Measurements from ENCODE around the gene AEBP1.
"Not testable (repeated sequence)": the region's sequence is repeated elsewhere in the genome, so short reads cannot be mapped to it uniquely, and the experiment has no call there.

Gene AEBP1

DNA sequence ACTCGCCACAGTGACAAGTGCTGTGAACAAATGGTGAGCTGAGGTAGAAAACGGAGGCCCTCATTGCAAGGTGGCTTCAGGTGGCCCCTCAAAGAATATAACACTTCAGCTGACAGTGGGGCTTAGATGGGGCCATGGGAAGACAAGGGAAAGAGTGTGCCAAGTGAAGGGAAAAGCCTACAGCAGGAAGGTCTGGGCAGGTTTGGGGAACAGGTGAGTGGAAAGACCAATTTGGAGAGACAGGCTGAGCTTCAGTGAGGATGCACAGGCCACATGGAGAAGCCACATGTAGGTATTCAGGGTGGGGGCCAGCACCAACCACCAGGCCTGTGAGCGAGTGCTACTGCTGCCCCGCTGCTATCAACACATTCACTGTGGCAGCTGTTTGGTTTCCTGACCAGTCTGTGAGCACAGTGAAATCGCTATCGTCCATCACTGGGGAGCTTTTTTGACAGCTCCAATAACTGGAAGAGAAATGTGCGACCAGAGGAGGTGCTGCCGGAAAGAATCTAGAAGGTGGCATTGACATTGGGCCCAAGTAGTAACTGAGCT lies 15.8 kb downstream of the AEBP1 start:
- Histone ChIP-seq H3K27ac (ENCODE audit: low read depth, low read length) (no peak overlapping the region), H3K36me3 (ENCODE audit: insufficient read depth, low read length) (peaks cover 52% of the 10 kb centered on the region), H3K4me3 (ENCODE audit: low read depth in 1 of 2, low read length in 2 of 2) (no peak overlapping the region), H3K27me3 (ENCODE audit: control insufficient read depth in 1 of 2, insufficient read depth in 2 of 2, low read length in 2 of 2) (no peaks in the 10 kb centered on the region), H3K4me1 (ENCODE audit: insufficient read depth, low read length) (peaks cover 16% of the 10 kb centered on the region), H3K9me3 (ENCODE audit: low read length) (no peaks in the 10 kb centered on the region), H3K9ac (ENCODE audit: low read length) (no peak overlapping the region)

DNA sequence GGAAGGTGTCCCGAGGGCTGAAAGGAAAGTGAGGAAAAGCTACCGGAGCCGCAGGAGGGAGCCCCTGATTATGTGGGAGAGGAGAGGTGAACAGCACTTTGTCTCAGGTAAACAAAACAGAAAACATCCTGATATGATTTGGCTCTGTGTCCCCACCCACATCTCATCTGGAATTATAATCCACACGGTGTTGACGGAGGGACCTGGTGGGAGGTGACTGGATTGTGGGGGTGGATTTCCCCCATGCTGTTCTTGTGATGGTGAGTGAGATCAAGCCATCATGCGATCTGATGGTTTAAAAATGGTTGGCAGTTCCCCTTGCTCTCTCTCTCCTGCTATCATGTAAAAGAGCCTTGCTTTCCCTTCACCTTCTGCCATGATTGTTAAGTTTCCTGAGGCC lies 16.2 kb downstream of the AEBP1 start:
- Histone ChIP-seq H3K27ac (ENCODE audit: low read depth, low read length) (no peak overlapping the region), H3K27me3 (ENCODE audit: control insufficient read depth in 1 of 2, insufficient read depth in 2 of 2, low read length in 2 of 2) (no peaks in the 10 kb centered on the region), H3K4me3 (ENCODE audit: low read depth in 1 of 2, low read length in 2 of 2) (no peak overlapping the region), H3K9ac (ENCODE audit: low read length) (no peak overlapping the region), H3K9me3 (ENCODE audit: low read length) (no peaks in the 10 kb centered on the region), H3K36me3 (ENCODE audit: insufficient read depth, low read length) (peaks cover 47% of the 10 kb centered on the region), H3K4me1 (ENCODE audit: insufficient read depth, low read length) (peaks cover 16% of the 10 kb centered on the region)

- Histone ChIP-seq H3K27ac (ENCODE audit: low read depth, low read length) (no peak overlapping the region), H3K4me3 (ENCODE audit: low read depth in 1 of 2, low read length in 2 of 2) (no peak overlapping the region), H3K27me3 (ENCODE audit: control insufficient read depth in 1 of 2, insufficient read depth in 2 of 2, low read length in 2 of 2) (no peaks in the 10 kb centered on the region), H3K36me3 (ENCODE audit: insufficient read depth, low read length) (peaks cover 34% of the 10 kb centered on the region), H3K9me3 (ENCODE audit: low read length) (no peaks in the 10 kb centered on the region), H3K4me1 (ENCODE audit: insufficient read depth, low read length) (peaks cover 16% of the 10 kb centered on the region), H3K9ac (ENCODE audit: low read length) (no peak overlapping the region)
Observed at GRCh38 chr7:44121761-44122420, 17.7 kb downstream of the AEBP1 start.

DNA sequence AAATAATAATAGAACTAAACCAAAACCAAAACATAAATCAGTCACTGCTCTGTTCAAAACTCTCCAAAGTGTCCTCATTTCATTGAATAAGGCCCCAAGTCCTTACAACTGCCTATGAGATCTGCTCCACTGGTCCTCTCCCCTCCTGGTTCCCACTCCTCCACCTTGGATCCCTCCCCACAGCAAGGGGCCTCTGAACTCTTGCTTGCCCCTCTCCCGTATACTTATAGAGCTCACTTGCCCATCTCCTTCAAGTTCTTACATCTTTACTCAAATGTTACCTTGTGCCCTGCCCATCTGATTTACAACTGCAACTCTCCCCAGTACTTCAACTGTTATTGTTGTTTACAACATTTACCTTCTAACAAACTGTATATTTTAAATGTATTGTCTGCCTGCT lies 18.4 kb downstream of the AEBP1 start:
- Histone ChIP-seq H3K9ac (ENCODE audit: low read length) (peak overlapping the region; percentile 61), H3K27me3 (ENCODE audit: control insufficient read depth in 1 of 2, insufficient read depth in 2 of 2, low read length in 2 of 2) (no peaks in the 10 kb centered on the region), H3K36me3 (ENCODE audit: insufficient read depth, low read length) (peaks cover 27% of the 10 kb centered on the region), H3K9me3 (ENCODE audit: low read length) (no peaks in the 10 kb centered on the region), H3K27ac (ENCODE audit: low read depth, low read length) (peak overlapping the region; percentile 82), H3K4me1 (ENCODE audit: insufficient read depth, low read length) (peaks cover 16% of the 10 kb centered on the region), H3K4me3 (ENCODE audit: low read depth in 1 of 2, low read length in 2 of 2) (peak overlapping the region; percentile 58 to 81)

- Histone ChIP-seq H3K36me3 (ENCODE audit: insufficient read depth, low read length) (peaks cover 26% of the 10 kb centered on the region), H3K4me1 (ENCODE audit: insufficient read depth, low read length) (peaks cover 16% of the 10 kb centered on the region), H3K27ac (ENCODE audit: low read depth, low read length) (peak within 1 kb of the TSS; percentile 82), H3K9ac (ENCODE audit: low read length) (peak within 1 kb of the TSS; percentile 61), H3K4me3 (ENCODE audit: low read depth in 1 of 2, low read length in 2 of 2) (peak within 1 kb of the TSS; percentile 81 to 86), H3K27me3 (ENCODE audit: control insufficient read depth in 1 of 2, insufficient read depth in 2 of 2, low read length in 2 of 2) (no peaks in the 10 kb centered on the region), H3K9me3 (ENCODE audit: low read length) (no peaks in the 10 kb centered on the region)
Observed at GRCh38 chr7:44123190-44124003, 19.3 kb downstream of the AEBP1 start, which contains the start of gene POLD2. Gene POLD2, minus strand, starts transcription at chr7:44123548. Its CDS starts 1,495 bp downstream, at chr7:44122053.

DNA sequence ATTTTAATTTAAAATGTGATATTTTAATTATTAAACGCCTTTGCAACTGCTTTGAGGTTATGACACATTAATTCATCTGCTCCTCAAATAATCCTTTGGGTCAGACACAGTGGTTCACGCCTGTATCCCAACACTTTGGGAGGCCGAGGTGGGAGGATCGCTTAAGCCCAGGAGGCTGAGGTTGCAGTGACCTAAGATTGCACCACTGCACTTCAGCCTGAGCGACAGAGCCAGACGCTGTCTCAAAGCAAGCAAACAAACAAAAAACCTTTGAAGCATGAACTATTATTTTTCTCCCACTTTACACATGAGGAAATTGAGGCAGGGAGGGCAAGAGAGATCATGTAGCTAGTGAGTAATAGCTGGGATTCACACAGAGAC lies 20.7 kb downstream of the AEBP1 start:
- no peak overlapping the region for H3K27ac ChIP-seq (ENCODE audit: low read depth, low read length)
- peaks cover 18% of the 10 kb centered on the region for H3K36me3 ChIP-seq (ENCODE audit: insufficient read depth, low read length)
- H3K4me1 ChIP-seq (ENCODE audit: insufficient read depth, low read length): peaks cover 16% of the 10 kb centered on the region
- H3K27me3 ChIP-seq (ENCODE audit: control insufficient read depth in 1 of 2, insufficient read depth in 2 of 2, low read length in 2 of 2): no peaks in the 10 kb centered on the region
- no peak overlapping the region for H3K9ac ChIP-seq (ENCODE audit: low read length)
- no peaks in the 10 kb centered on the region for H3K9me3 ChIP-seq (ENCODE audit: low read length)
- no peak overlapping the region for H3K4me3 ChIP-seq (ENCODE audit: low read depth in 1 of 2, low read length in 2 of 2)

DNA sequence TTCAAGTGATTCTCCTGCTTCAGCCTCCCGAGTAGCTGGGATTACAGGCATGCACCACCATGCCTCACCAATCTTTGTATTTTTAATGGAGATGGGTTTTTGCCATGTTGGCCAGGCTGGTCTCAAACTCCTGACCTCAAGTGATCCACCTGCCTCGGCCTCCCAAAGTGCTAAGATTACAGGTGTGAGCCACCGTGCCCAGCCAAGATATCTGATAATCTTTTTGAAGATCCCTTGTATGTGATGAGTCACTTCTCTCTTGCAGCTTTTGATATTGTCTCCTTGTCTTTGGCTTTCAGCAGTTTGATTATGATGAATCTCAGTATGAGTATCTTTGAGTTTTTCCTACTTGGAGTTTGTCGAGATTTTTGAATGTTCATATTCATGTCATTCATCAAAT lies 22.4 kb downstream of the AEBP1 start:
- H3K27me3 ChIP-seq (ENCODE audit: control insufficient read depth in 1 of 2, insufficient read depth in 2 of 2, low read length in 2 of 2); H3K27ac ChIP-seq (ENCODE audit: low read depth, low read length); H3K4me3 ChIP-seq (ENCODE audit: low read depth in 1 of 2, low read length in 2 of 2); H3K36me3 ChIP-seq (ENCODE audit: insufficient read depth, low read length); H3K9ac ChIP-seq (ENCODE audit: low read length); H3K9me3 ChIP-seq (ENCODE audit: low read length): not testable (repeated sequence)
- H3K4me1 ChIP-seq (ENCODE audit: insufficient read depth, low read length): peaks cover 14% of the 10 kb centered on the region

DNA sequence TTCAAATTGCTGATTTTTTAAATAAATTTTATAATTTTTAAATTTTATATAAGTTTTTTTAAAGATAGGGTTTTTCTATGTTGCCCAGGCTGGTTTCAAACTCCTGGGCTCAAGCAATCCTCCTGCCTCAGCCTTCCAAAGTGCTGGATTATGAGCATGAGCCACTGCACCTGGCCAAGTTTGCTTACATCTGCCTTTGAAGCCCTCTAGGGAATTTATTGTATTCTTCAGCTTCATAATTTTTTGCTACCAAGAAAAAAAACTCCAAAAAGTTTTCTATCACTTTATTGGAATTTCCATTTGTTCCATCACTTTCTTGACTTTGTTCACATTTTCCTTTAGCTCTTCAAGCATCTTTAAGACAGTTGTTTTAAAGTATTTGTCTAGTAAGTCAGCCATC lies 23.0 kb downstream of the AEBP1 start:
- Histone ChIP-seq H3K36me3 (ENCODE audit: insufficient read depth, low read length) (no peaks in the 10 kb centered on the region), H3K27me3 (ENCODE audit: control insufficient read depth in 1 of 2, insufficient read depth in 2 of 2, low read length in 2 of 2) (no peaks in the 10 kb centered on the region), H3K4me3 (ENCODE audit: low read depth in 1 of 2, low read length in 2 of 2) (no peak overlapping the region), H3K27ac (ENCODE audit: low read depth, low read length) (no peak overlapping the region), H3K4me1 (ENCODE audit: insufficient read depth, low read length) (peaks cover 8% of the 10 kb centered on the region), H3K9me3 (ENCODE audit: low read length) (no peaks in the 10 kb centered on the region), H3K9ac (ENCODE audit: low read length) (no peak overlapping the region)

DNA sequence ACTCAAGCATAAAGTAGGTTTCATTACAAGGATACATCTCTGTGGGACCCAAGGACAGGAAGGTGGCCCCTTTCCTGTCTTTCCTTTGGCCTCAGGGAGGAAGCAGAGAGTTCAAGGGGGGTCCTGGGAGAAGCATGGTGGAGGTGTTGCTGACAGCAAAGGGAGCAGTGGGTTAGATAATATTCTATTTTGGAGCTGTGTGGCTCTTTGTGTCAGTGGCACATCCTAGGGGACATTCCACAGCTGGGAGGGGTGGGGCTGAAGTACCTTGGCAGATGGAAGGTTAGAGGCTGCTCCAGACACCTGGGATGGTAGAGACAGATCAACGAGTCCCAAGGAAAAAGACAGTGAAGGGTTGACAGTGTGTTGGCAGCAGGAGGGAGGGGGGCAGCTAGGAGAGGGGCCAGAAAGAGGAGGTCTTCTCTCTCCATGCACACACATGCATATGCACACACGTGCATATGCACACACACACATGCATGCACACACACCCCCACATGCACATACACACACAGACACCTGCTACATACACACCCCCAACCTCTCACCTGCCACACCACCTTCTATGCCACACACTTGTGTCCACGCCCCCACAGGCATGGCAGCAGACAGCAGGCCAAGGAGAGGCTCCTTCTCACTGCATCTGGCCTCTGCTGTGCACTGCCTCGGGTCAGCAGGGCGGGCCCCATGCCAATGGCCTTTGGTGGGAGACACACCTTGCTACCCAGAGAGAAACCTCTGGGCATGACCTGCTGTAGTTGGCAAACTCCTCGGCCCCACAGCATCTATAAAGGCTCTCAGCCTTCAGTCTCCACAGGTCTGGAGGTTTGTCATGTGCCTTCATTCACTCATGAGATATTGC lies 24.8 kb downstream of the AEBP1 start:
- H3K9me3 ChIP-seq (ENCODE audit: low read length): no peaks in the 10 kb centered on the region
- H3K9ac ChIP-seq (ENCODE audit: low read length): no peak overlapping the region

GRCh38 chr7:44131173-44132029 lies 27.3 kb downstream of the AEBP1 start:
- Histone ChIP-seq H3K9me3 (ENCODE audit: low read length) (no peaks in the 10 kb centered on the region), H3K27ac (ENCODE audit: low read depth, low read length) (no peak overlapping the region), H3K9ac (ENCODE audit: low read length) (no peak overlapping the region), H3K36me3 (ENCODE audit: insufficient read depth, low read length) (no peaks in the 10 kb centered on the region), H3K4me3 (ENCODE audit: low read depth in 1 of 2, low read length in 2 of 2) (no peak overlapping the region), H3K27me3 (ENCODE audit: control insufficient read depth in 1 of 2, insufficient read depth in 2 of 2, low read length in 2 of 2) (no peaks in the 10 kb centered on the region), H3K4me1 (ENCODE audit: insufficient read depth, low read length) (no peaks in the 10 kb centered on the region)

More for the DNA sequence above, 24.8 kb downstream of the AEBP1 start:
- Histone ChIP-seq H3K36me3 (ENCODE audit: insufficient read depth, low read length) (no peaks in the 10 kb centered on the region), H3K27ac (ENCODE audit: low read depth, low read length) (no peak overlapping the region), H3K4me3 (ENCODE audit: low read depth in 1 of 2, low read length in 2 of 2) (no peak overlapping the region), H3K27me3 (ENCODE audit: control insufficient read depth in 1 of 2, insufficient read depth in 2 of 2, low read length in 2 of 2) (no peaks in the 10 kb centered on the region), H3K4me1 (ENCODE audit: insufficient read depth, low read length) (no peaks in the 10 kb centered on the region)
